Activated CD8-positive, alpha-beta T cell treated with anti-CD3 and anti-CD28 coated beads, Interleukin-2, amount 10 ng/mL, durations not matched to agents 7 days and 5 days (primary cell): ENCODE results near the gene GXYLT1. TPM values are rescaled to one million over a fixed set of nuclear protein-coding genes. Genes with fewer than 3 reads are reported as not detected.
A peak's percentile ranks its signal among the peaks of the same experiment; 100 is the strongest.

Experiments used
- ATAC-seq: fragments of 150-1000 bp; cut with Tn5 transposase; one replicate; pipeline ENCODE4 v1.10.0; 2021; ENCODE audit warnings: moderate library complexity
- CTCF ChIA-PET: fragments of 350-600 bp; sonication (Branson Sonifier 250); formaldehyde crosslinking; loops from one replicate; lab custom pipeline; 2021; ENCODE audit warnings: antibody characterized with exemption; lab: Charles Lee
- POLR2A ChIA-PET: fragments of 350-600 bp; sonication (Branson Sonifier 250); formaldehyde crosslinking; loops from one replicate; lab custom pipeline; 2021; ENCODE audit warnings: antibody characterized with exemption; lab: Charles Lee
- DNase-seq: peaks from one replicate; pipeline ENCODE4 v3.0.0-alpha.2; 2020
- H3K27ac Mint-ChIP-seq: one replicate; pipeline ENCODE4 v1.8.0; 2021; ENCODE audit warnings: mild to moderate bottlenecking, mixed read lengths
- H3K27me3 Mint-ChIP-seq: one replicate; pipeline ENCODE4 v1.8.0; 2021; ENCODE audit warnings: low read depth, mixed read lengths
- H3K36me3 Mint-ChIP-seq: one replicate; pipeline ENCODE4 v1.8.0; 2021; ENCODE audit warnings: low read depth, mixed read lengths
- H3K4me1 Mint-ChIP-seq: one replicate; pipeline ENCODE4 v1.8.0; 2021; ENCODE audit warnings: low read depth, mixed read lengths
- H3K4me3 Mint-ChIP-seq: one replicate; pipeline ENCODE4 v1.8.0; 2021; ENCODE audit warnings: mild to moderate bottlenecking, mixed read lengths
- H3K9me3 Mint-ChIP-seq: one replicate; pipeline ENCODE4 v1.8.0; 2022; ENCODE audit warnings: mixed read lengths; ENCODE audit not compliant: insufficient read depth
- total RNA-seq, 2 experiments: library from RNA; stranded (reverse); gene quantifications; one replicate each; pipeline ENCODE4 v1.2.3, GENCODE V29; 2021

GXYLT1 gene
- total RNA-seq, 2 experiments from 2014 or later, result 7.5 to 9.0 TPM

- peaks cover 5% of the 10 kb centered on the region for H3K36me3 Mint-ChIP-seq
- ATAC-seq, result no peak
- no peaks in the 10 kb centered on the region for H3K9me3 Mint-ChIP-seq
- POLR2A ChIA-PET, result no interaction called here
- H3K4me3 Mint-ChIP-seq, result peak overlapping the region; percentile 87
- H3K4me1 Mint-ChIP-seq, result peaks cover 37% of the 10 kb centered on the region
- CTCF ChIA-PET, result interaction anchor here (1.0 to 1.5 kb wide), 2 partner anchors 11 to 188 kb away, joined by 4 read pairs; no protein-coding TSS in a partner anchor
- H3K27me3 Mint-ChIP-seq, result peaks cover 6% of the 10 kb centered on the region
- H3K27ac Mint-ChIP-seq, result peak overlapping the region; percentile 83
- no peak for DNase-seq
These were observed 1.1 kb downstream of the GXYLT1 start for GRCh38 chr12:42143452-42144157.

- no peaks in the 10 kb centered on the region for H3K9me3 Mint-ChIP-seq
- DNase-seq (no peak), ATAC-seq (no peak)
- H3K27ac Mint-ChIP-seq, result no peak overlapping the region
- H3K4me1 Mint-ChIP-seq, result peaks cover 39% of the 10 kb centered on the region
- ChIA-PET POLR2A (no interaction called here), CTCF (interaction anchor here (1.0 kb wide), 1 partner anchor 190 kb away, joined by 4 read pairs; no protein-coding TSS in a partner anchor)
- peaks cover 5% of the 10 kb centered on the region for H3K36me3 Mint-ChIP-seq
- peaks cover 6% of the 10 kb centered on the region for H3K27me3 Mint-ChIP-seq
- H3K4me3 Mint-ChIP-seq, result no peak overlapping the region
These were observed 2.6 kb downstream of the GXYLT1 start for GRCh38 chr12:42141981-42142606.

DNA sequence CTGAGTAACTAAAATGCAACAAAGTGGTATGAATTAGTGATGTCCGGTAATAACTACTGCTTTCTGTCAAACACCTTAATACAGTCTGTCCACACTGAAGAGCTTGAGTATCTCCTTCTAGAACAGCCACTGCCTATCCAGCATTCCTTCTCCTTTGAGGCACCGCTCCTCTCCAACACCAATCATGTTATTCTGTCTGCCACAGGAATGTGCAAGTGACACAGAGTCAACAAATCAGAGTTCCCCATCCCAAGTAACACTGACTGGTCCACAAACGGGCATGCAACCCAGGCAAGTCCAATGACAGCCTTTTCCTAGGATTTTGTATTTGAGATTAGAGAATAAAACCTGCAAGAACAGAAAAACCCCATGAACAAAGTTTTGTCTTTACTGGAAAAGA is 3.8 kb downstream of the GXYLT1 start:
- DNase-seq, result no peak
- ChIA-PET CTCF (no interaction called here), POLR2A (interaction anchor here (0.5 kb wide), 1 partner anchor 186 kb away, joined by 3 read pairs; no protein-coding TSS in a partner anchor)
- H3K27ac Mint-ChIP-seq, result no peak overlapping the region
- peaks cover 34% of the 10 kb centered on the region for H3K4me1 Mint-ChIP-seq
- H3K36me3 Mint-ChIP-seq, result peaks cover 5% of the 10 kb centered on the region
- H3K9me3 Mint-ChIP-seq, result no peaks in the 10 kb centered on the region
- no peak for ATAC-seq
- H3K4me3 Mint-ChIP-seq, result no peak overlapping the region
- H3K27me3 Mint-ChIP-seq, result peaks cover 6% of the 10 kb centered on the region

GRCh38 chr12:42135259-42135814 is 9.3 kb downstream of the GXYLT1 start:
- Mint-ChIP-seq H3K36me3 (peaks cover 1% of the 10 kb centered on the region), H3K27me3 (no peaks in the 10 kb centered on the region), H3K9me3 (no peaks in the 10 kb centered on the region), H3K4me1 (peaks cover 3% of the 10 kb centered on the region), H3K4me3 (no peak overlapping the region), H3K27ac (no peak overlapping the region)
- no peak for ATAC-seq
- ChIA-PET POLR2A (no interaction called here), CTCF (no interaction called here)
- DNase-seq, result no peak

GRCh38 chr12:42130672-42131402 is 13.8 kb downstream of the GXYLT1 start:
- no peaks in the 10 kb centered on the region for H3K9me3 Mint-ChIP-seq

GRCh38 chr12:42129595-42130204 is 15.0 kb downstream of the GXYLT1 start:
- ATAC-seq (no peak), DNase-seq (no peak)
- CTCF ChIA-PET, result no interaction called here
- H3K27ac Mint-ChIP-seq, result no peak overlapping the region
- no peak overlapping the region for H3K4me3 Mint-ChIP-seq
- peaks cover 1% of the 10 kb centered on the region for H3K36me3 Mint-ChIP-seq
- POLR2A ChIA-PET, result no interaction called here
- no peaks in the 10 kb centered on the region for H3K27me3 Mint-ChIP-seq
- no peaks in the 10 kb centered on the region for H3K4me1 Mint-ChIP-seq
- H3K9me3 Mint-ChIP-seq, result no peaks in the 10 kb centered on the region

More at GRCh38 chr12:42130672-42131402, 13.8 kb downstream of the GXYLT1 start:
- DNase-seq (no peak), ATAC-seq (no peak)
- Mint-ChIP-seq H3K27me3 (no peaks in the 10 kb centered on the region), H3K36me3 (peaks cover 1% of the 10 kb centered on the region), H3K4me3 (no peak overlapping the region), H3K4me1 (no peaks in the 10 kb centered on the region), H3K27ac (no peak overlapping the region)
- ChIA-PET POLR2A (interaction anchor here (1.2 kb wide), 1 partner anchor 14 kb away, joined by 3 read pairs; no protein-coding TSS in a partner anchor), CTCF (interaction anchor here (0.8 to 1.0 kb wide), 2 partner anchors 201 to 241 kb away, joined by 3 to 5 read pairs; no protein-coding TSS in a partner anchor)

GRCh38 chr12:42128888-42129287 is 15.8 kb downstream of the GXYLT1 start:
- POLR2A ChIA-PET, result no interaction called here
- no peaks in the 10 kb centered on the region for H3K36me3 Mint-ChIP-seq

GRCh38 chr12:42128327-42128726 is 16.3 kb downstream of the GXYLT1 start:
- no peaks in the 10 kb centered on the region for H3K9me3 Mint-ChIP-seq
- no peak for ATAC-seq
- CTCF ChIA-PET, result interaction anchor here (0.7 to 1.4 kb wide), 2 partner anchors 204 to 244 kb away, joined by 3 to 4 read pairs; no protein-coding TSS in a partner anchor
- H3K27ac Mint-ChIP-seq, result no peak overlapping the region
- H3K4me3 Mint-ChIP-seq, result no peak overlapping the region
- POLR2A ChIA-PET, result no interaction called here
- H3K36me3 Mint-ChIP-seq, result no peaks in the 10 kb centered on the region
- no peaks in the 10 kb centered on the region for H3K4me1 Mint-ChIP-seq
- H3K27me3 Mint-ChIP-seq, result no peaks in the 10 kb centered on the region
- DNase-seq, result no peak

More at GRCh38 chr12:42128888-42129287, 15.8 kb downstream of the GXYLT1 start:
- H3K27me3 Mint-ChIP-seq, result no peaks in the 10 kb centered on the region
- no peak overlapping the region for H3K27ac Mint-ChIP-seq
- no peak overlapping the region for H3K4me3 Mint-ChIP-seq
- H3K9me3 Mint-ChIP-seq, result no peaks in the 10 kb centered on the region
- CTCF ChIA-PET, result interaction anchor here (1.4 kb wide), 1 partner anchor 203 kb away, joined by 4 read pairs; no protein-coding TSS in a partner anchor
- ATAC-seq (no peak), DNase-seq (no peak)
- no peaks in the 10 kb centered on the region for H3K4me1 Mint-ChIP-seq

DNA sequence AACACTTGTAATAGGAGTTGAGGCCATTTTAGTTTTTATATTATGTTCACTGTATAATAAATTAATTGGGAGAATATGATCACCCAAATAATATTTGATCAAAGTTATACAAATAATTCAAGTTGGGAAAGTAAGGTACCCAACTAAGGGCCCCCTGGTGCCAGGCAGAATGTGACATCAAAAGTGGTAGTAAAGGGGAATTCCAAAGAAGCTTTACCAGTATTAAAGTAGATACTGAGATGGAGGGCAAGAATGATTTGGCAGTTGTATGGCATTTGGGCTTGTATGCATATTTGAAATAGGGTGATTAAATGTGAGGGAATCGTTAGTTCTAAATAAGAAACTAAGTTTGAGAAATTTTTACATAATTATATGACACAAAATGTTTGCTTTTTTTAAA is 17.7 kb downstream of the GXYLT1 start:
- DNase-seq (no peak), ATAC-seq (no peak)
- no peak overlapping the region for H3K4me3 Mint-ChIP-seq
- no peak overlapping the region for H3K27ac Mint-ChIP-seq
- ChIA-PET POLR2A (no interaction called here), CTCF (no interaction called here)
- no peaks in the 10 kb centered on the region for H3K36me3 Mint-ChIP-seq
- no peaks in the 10 kb centered on the region for H3K9me3 Mint-ChIP-seq
- H3K27me3 Mint-ChIP-seq, result no peaks in the 10 kb centered on the region
- no peaks in the 10 kb centered on the region for H3K4me1 Mint-ChIP-seq

GRCh38 chr12:42125388-42125767 is 19.3 kb downstream of the GXYLT1 start:
- Mint-ChIP-seq H3K4me3 (no peak overlapping the region), H3K27me3 (no peaks in the 10 kb centered on the region), H3K36me3 (peaks cover 4% of the 10 kb centered on the region), H3K4me1 (no peaks in the 10 kb centered on the region), H3K27ac (no peak overlapping the region), H3K9me3 (no peaks in the 10 kb centered on the region)
- ChIA-PET CTCF (interaction anchor here (0.8 kb wide), 1 partner anchor 246 kb away, joined by 3 read pairs; no protein-coding TSS in a partner anchor), POLR2A (no interaction called here)
- DNase-seq, result no peak
- no peak for ATAC-seq

DNA sequence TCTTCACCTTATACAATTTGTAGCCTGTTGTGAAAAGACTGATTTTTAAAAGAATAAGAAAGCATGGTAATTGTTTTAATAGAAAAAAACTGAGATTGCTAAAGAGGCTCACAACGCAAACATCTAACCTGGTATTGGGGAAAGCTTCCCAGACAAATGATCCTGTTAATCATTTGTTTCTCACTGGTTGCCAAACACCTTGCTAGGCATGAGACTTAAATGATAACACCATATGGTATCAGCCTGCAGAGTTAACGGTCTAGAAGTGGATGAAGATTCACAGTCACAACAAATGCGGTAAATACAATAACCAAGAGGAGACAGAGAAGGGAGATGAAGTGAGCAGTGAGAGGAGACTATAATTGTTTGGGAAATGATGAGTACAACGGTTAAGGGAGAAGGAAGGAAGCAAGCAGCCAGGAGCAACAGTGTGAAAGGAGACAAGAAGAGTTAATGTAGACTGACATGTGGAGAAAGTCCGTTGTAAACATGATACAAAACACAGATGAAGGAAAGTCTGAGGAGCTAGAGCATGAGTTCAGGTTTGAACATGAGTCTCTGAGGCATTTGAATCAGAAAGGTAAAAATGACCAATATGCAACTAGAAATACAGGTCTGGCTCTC is 19.8 kb downstream of the GXYLT1 start:
- Mint-ChIP-seq H3K36me3 (peaks cover 8% of the 10 kb centered on the region), H3K4me1 (peaks cover 2% of the 10 kb centered on the region), H3K27me3 (no peaks in the 10 kb centered on the region), H3K4me3 (no peak overlapping the region), H3K9me3 (no peaks in the 10 kb centered on the region), H3K27ac (no peak overlapping the region)
- ATAC-seq (no peak), DNase-seq (no peak)
- POLR2A ChIA-PET, result no interaction called here
- CTCF ChIA-PET, result interaction anchor here (0.8 kb wide), 1 partner anchor 247 kb away, joined by 3 read pairs; no protein-coding TSS in a partner anchor
